Keratinocyte (primary cell): ENCODE measurements around the gene GAN. TPM values are rescaled to one million over a fixed set of nuclear protein-coding genes. Genes with fewer than 3 reads are reported as not detected.

Experiments used
- DNase-seq: peaks from one replicate; pipeline ENCODE4 v3.0.0-alpha.2; 2011; ENCODE audit warnings: low read depth, missing footprints, low spot score
- FAIRE-seq: peaks from 2 replicates; lab custom pipeline; 2011; peaks lifted over from hg19 to GRCh38; lab: Jason Lieb, UNC
- H2AFZ ChIP-seq: 2 replicates; pipeline ENCODE4 v1.6.0; 2012; ENCODE audit warnings: low read length, control low read depth, inconsistent platforms; ENCODE audit not compliant: control insufficient read depth
- H3K27ac ChIP-seq: 2 replicates; pipeline ENCODE4 v1.5.1; 2011; ENCODE audit warnings: low read length; ENCODE audit not compliant: control insufficient read depth, insufficient read depth
- H3K27me3 ChIP-seq: 3 replicates; pipeline ENCODE4 v1.6.0; 2011; ENCODE audit warnings: low read length; ENCODE audit not compliant: control insufficient read depth, insufficient read depth; ENCODE audit errors: extremely low read depth
- H3K36me3 ChIP-seq, 2 experiments: 2 replicates in 1 of 2; 3 replicates in 1 of 2; pipeline ENCODE4 v1.5.1; 2011; ENCODE audit warnings: low read length in 2 of 2, mild to moderate bottlenecking in 1 of 2; ENCODE audit not compliant: control insufficient read depth in 2 of 2, insufficient read depth in 2 of 2; ENCODE audit errors: extremely low read depth in 1 of 2
- H3K4me1 ChIP-seq: 3 replicates; pipeline ENCODE4 v1.5.1; 2011; ENCODE audit warnings: low read length; ENCODE audit not compliant: control insufficient read depth, insufficient read depth; ENCODE audit errors: extremely low read depth
- H3K4me2 ChIP-seq: 3 replicates; pipeline ENCODE4 v1.6.0; 2011; ENCODE audit warnings: low read depth, low read length; ENCODE audit not compliant: control insufficient read depth, insufficient read depth; ENCODE audit errors: extremely low read depth
- H3K4me3 ChIP-seq, 3 experiments: fragments of 200-600 bp in 1 of 3; sonication (generic) in 1 of 3; 2 replicates in 2 of 3; 3 replicates in 1 of 3; pipeline ENCODE4 v1.5.1; 2011 to 2016; ENCODE audit warnings: low read length in 3 of 3, mild to moderate bottlenecking in 3 of 3, control low read depth in 2 of 3, inconsistent platforms in 1 of 3, low read depth in 1 of 3, mixed read lengths in 1 of 3, mixed run types in 1 of 3, moderate library complexity in 1 of 3; ENCODE audit not compliant: control insufficient read depth in 2 of 3, insufficient read depth in 2 of 3; ENCODE audit errors: extremely low read depth in 1 of 3
- H3K79me2 ChIP-seq: 2 replicates; pipeline ENCODE4 v1.6.0; 2012; ENCODE audit warnings: low read length; ENCODE audit not compliant: control insufficient read depth, insufficient read depth
- H3K9ac ChIP-seq: 3 replicates; pipeline ENCODE4 v1.6.0; 2011; ENCODE audit warnings: low read length; ENCODE audit not compliant: control insufficient read depth, insufficient read depth; ENCODE audit errors: extremely low read depth
- H3K9me1 ChIP-seq: 3 replicates; pipeline ENCODE4 v1.6.0; 2011; ENCODE audit warnings: low read length; ENCODE audit not compliant: control insufficient read depth, insufficient read depth; ENCODE audit errors: extremely low read depth
- H3K9me3 ChIP-seq: 2 replicates; pipeline ENCODE4 v1.5.1; 2012; ENCODE audit warnings: low read depth, low read length; ENCODE audit not compliant: control insufficient read depth
- H4K20me1 ChIP-seq: 3 replicates; pipeline ENCODE4 v1.6.0; 2011; ENCODE audit warnings: low read length; ENCODE audit not compliant: control insufficient read depth, insufficient read depth; ENCODE audit errors: extremely low read depth
- CTCF ChIP-seq, 3 experiments: IDR thresholded peaks in 1 of 3; conservative IDR thresholded peaks in 1 of 3; optimal IDR thresholded peaks in 1 of 3; 2 replicates in 2 of 3; 3 replicates in 1 of 3; pipeline versions ENCODE3 to v1.5.1; 2011; ENCODE audit warnings: low read length in 3 of 3, mild to moderate bottlenecking in 3 of 3, moderate library complexity in 2 of 3, control low read depth in 1 of 3, inconsistent platforms in 1 of 3; ENCODE audit not compliant: insufficient read depth in 2 of 3; ENCODE audit errors: extremely low read depth in 1 of 3
- EZH2 ChIP-seq: IDR thresholded peaks from one replicate; pipeline ENCODE4 v1.6.1; 2012; ENCODE audit warnings: inconsistent platforms, mild to moderate bottlenecking, low read length, moderate library complexity
- dilution Hi-C: fragments of 300-500 bp; cut with MboI; formaldehyde crosslinking; loops from one replicate; pipeline ENCODE4 v1.7.0; 2020; ENCODE audit warnings: low sequenced_read_pairs; ENCODE audit not compliant: extremely low pct_ligation_motif_present
- polyA plus RNA-seq, 5 experiments: library from polyadenylated mRNA; depleted of rRNA in 3 of 5; stranded (reverse) in 3 of 5; stranded (forward) in 1 of 5; unstranded in 1 of 5; fragments of >200 nt; gene quantifications; 1 replicate in 1 of 5; 2 replicates in 3 of 5; 3 replicates in 1 of 5; pipeline versions ENCODE4 v1.2.1 to v1.2.3, GENCODE V29; 2011 to 2012; ENCODE audit warnings: missing spikeins in 2 of 5, low read depth in 1 of 5, low replicate concordance in 1 of 5

The GAN gene
- polyA plus RNA-seq, 1 donor (not counting 4 experiments of a cell fraction or from before 2014, with no cell fraction given): 6.5 TPM

- H4K20me1 ChIP-seq: no peaks in the 10 kb centered on the region
- no peak for FAIRE-seq
These were observed 18.6 kb downstream of the GAN start for GRCh38 chr16:81333356-81333755.

GRCh38 chr16:81335669-81336068 is 20.9 kb downstream of the GAN start:
- H3K79me2 ChIP-seq: peaks cover 26% of the 10 kb centered on the region
- no peak overlapping the region for H3K4me3 ChIP-seq
- H2AFZ ChIP-seq: no peak overlapping the region
- FAIRE-seq (no peak), DNase-seq (no peak)
- no peaks in the 10 kb centered on the region for H4K20me1 ChIP-seq
- H3K9ac ChIP-seq: no peak overlapping the region
- H3K4me2 ChIP-seq: no peak overlapping the region
- H3K36me3 ChIP-seq: peaks cover 0 to 2% of the 10 kb centered on the region in 2 experiments
- no peaks in the 10 kb centered on the region for H3K9me1 ChIP-seq
- H3K27ac ChIP-seq: no peak overlapping the region
- no peaks in the 10 kb centered on the region for H3K27me3 ChIP-seq
- TF ChIP-seq EZH2 (no peak), CTCF (optimal IDR thresholded peaks at IDR 0.05 in 1 of 3, IDR thresholded peaks at IDR 0.05 in 1 of 3, conservative IDR thresholded peaks at IDR 0.05 in 1 of 3; ENCODE audit: extremely low read depth in 1 of 3, insufficient read depth in 2 of 3, low read length in 3 of 3) (no peak)
- dilution Hi-C loops: no loop called here
- H3K9me3 ChIP-seq: no peaks in the 10 kb centered on the region
- no peaks in the 10 kb centered on the region for H3K4me1 ChIP-seq

More at GRCh38 chr16:81333356-81333755, 18.6 kb downstream of the GAN start:
- TF ChIP-seq CTCF (optimal IDR thresholded peaks at IDR 0.05 in 1 of 3, IDR thresholded peaks at IDR 0.05 in 1 of 3, conservative IDR thresholded peaks at IDR 0.05 in 1 of 3; ENCODE audit: extremely low read depth in 1 of 3, insufficient read depth in 2 of 3, low read length in 3 of 3): no peak
- TF ChIP-seq EZH2: no peak
- H3K36me3 ChIP-seq: peaks cover 0 to 2% of the 10 kb centered on the region in 2 experiments
- H3K4me2 ChIP-seq: no peak overlapping the region
- peaks cover 13% of the 10 kb centered on the region for H3K4me1 ChIP-seq
- no peaks in the 10 kb centered on the region for H3K27me3 ChIP-seq
- H3K4me3 ChIP-seq: no peak overlapping the region
- no peak overlapping the region for H2AFZ ChIP-seq
- dilution Hi-C loops: no loop called here
- H3K27ac ChIP-seq: no peak overlapping the region
- no peak overlapping the region for H3K9ac ChIP-seq
- H3K9me1 ChIP-seq: no peaks in the 10 kb centered on the region
- H3K79me2 ChIP-seq: peaks cover 38% of the 10 kb centered on the region
- no peaks in the 10 kb centered on the region for H3K9me3 ChIP-seq
- no peak for DNase-seq
